ENCODE results near the gene RNU6-1.

- TF ChIP-seq POLR2AphosphoS5 (IDR thresholded peaks at IDR 0.05; ENCODE audit: borderline replicate concordance, low read depth, low read length) (no peak), EZH2 (IDR thresholded peaks at IDR 0.05) (no peak)
Measured at GRCh38 chr15:67805008-67805665, 34.7 kb downstream of the RNU6-1 start.

All from SK-N-MC (cell line).